Spleen (tissue), 7 donors: ENCODE results near the gene ZNF778.

ENCODE experiments used
- CTCF ChIP-seq, 11 experiments: fragments of 200-600 bp in 7 of 11; fragments of 450-650 bp in 4 of 11; sonication (generic) in 4 of 11; IDR thresholded peaks in 8 of 11; conservative IDR thresholded peaks in 3 of 11; 1 replicate in 7 of 11; 2 replicates in 4 of 11; pipeline versions ENCODE4 v1.4.0 to v1.8.0; 2016 to 2021; ENCODE audit warnings: antibody characterized with exemption in 11 of 11, inconsistent platforms in 4 of 11, mild to moderate bottlenecking in 1 of 11
- POLR2A ChIP-seq, 3 donors: fragments of 450-650 bp; IDR thresholded peaks; one replicate each; pipeline ENCODE4 v1.5.1; 2017; ENCODE audit warnings: antibody characterized with exemption in 3 of 3, mild to moderate bottlenecking in 1 of 3
- POLR2AphosphoS5 ChIP-seq, 3 donors: sonication (generic); formaldehyde crosslinking; IDR thresholded peaks; one replicate each; pipeline ENCODE4 v1.5.1; 2017; ENCODE audit warnings: antibody characterized with exemption in 3 of 3
- donor health status: DM: no; HTN: no; CAD: no; lungs with moderate emphysema.
- donor health status: DM: no; HTN: no; CAD: no.
- donor health status: DM: no; HTN: no; CAD: no.

GRCh38 chr16:89210165-89210903 is 7.2 kb upstream of the ZNF778 start:
- TF ChIP-seq CTCF (IDR thresholded peaks at IDR 0.05 in 8 of 11, conservative IDR thresholded peaks at IDR 0.05 in 3 of 11) (no peak), POLR2A (IDR thresholded peaks at IDR 0.05) (no peak), POLR2AphosphoS5 (IDR thresholded peaks at IDR 0.05) (no peak)
